ENCODE results near the gene MEIG1. TPM values are rescaled to one million over a fixed set of nuclear protein-coding genes. Genes with fewer than 3 reads are reported as not detected.
"Not testable (repeated sequence)": the region's sequence is repeated elsewhere in the genome, so short reads cannot be mapped to it uniquely, and the experiment has no call there.

The MEIG1 gene
- total and polyA plus RNA-seq, 2 donors (not counting 1 experiment from before 2014, with no cell fraction given) = 0.69 TPM; not detected in 1

GRCh38 chr10:14982744-14983143, 23.6 kb downstream of the MEIG1 start:
- DNase-seq (no peak), ATAC-seq (ENCODE audit: low read depth) (no peak)
- POLR2A ChIA-PET = no interaction called here
- Histone ChIP-seq H3K9me3 (ENCODE audit: control extremely low read depth in 1 of 3, control insufficient read depth in 2 of 3, insufficient read depth in 1 of 3, low read length in 2 of 3) (no peaks in the 10 kb centered on the region), H2AFZ (ENCODE audit: insufficient read depth, low read depth, low read length, poor library complexity, severe bottlenecking) (no peak overlapping the region), H3K27ac (ENCODE audit: low read length in 2 of 2) (no peak overlapping the region), H3K36me3 (replicated peaks in 1 of 2; ENCODE audit: control extremely low read depth in 1 of 2, control insufficient read depth in 1 of 2, extremely low read depth in 1 of 2, insufficient read depth in 2 of 2, low read length in 1 of 2) (no peaks in the 10 kb centered on the region), H3K27me3 (replicated peaks in 1 of 4; ENCODE audit: control extremely low read depth in 1 of 4, control insufficient read depth in 3 of 4, insufficient read depth in 4 of 4, low read length in 3 of 4) (no peaks in the 10 kb centered on the region), H3K9ac (ENCODE audit: low read length) (no peak overlapping the region), H4K20me1 (ENCODE audit: control insufficient read depth, insufficient read depth, low read length, poor library complexity, severe bottlenecking) (no peaks in the 10 kb centered on the region), H3K79me2 (ENCODE audit: control insufficient read depth, insufficient read depth, low read length) (no peaks in the 10 kb centered on the region), H3K4me1 (ENCODE audit: control insufficient read depth in 2 of 2, insufficient read depth in 2 of 2, low read length in 2 of 2) (no peaks in the 10 kb centered on the region), H3K4me3 (ENCODE audit: control extremely low read depth in 1 of 5, extremely low read depth in 1 of 5, insufficient read depth in 1 of 5, low read depth in 2 of 5, low read length in 4 of 5) (no peak overlapping the region), H3K4me2 (replicated peaks; ENCODE audit: low read depth, low read length, poor library complexity, severe bottlenecking) (no peak overlapping the region)
- TF ChIP-seq CTCF (IDR thresholded peaks at IDR 0.05) = no peak
- no peak for TF ChIP-seq EZH2 (IDR thresholded peaks at IDR 0.05; ENCODE audit: borderline replicate concordance, insufficient read depth, low read depth, low read length, poor library complexity, severe bottlenecking)
- no peak overlapping the region for H3K27ac Mint-ChIP-seq
- H3K4me3 Mint-ChIP-seq = no peak overlapping the region
- no peaks in the 10 kb centered on the region for H3K4me1 Mint-ChIP-seq
- CTCF ChIA-PET = no interaction called here
- H3K27me3 Mint-ChIP-seq = peaks cover 15% of the 10 kb centered on the region
- 83% methylated on average over 1 of the region's 3 CpGs for WGBS (ENCODE audit: insufficient coverage)
- intact Hi-C loops (cut with micrococcal nuclease) = no loop called here
- H3K9me3 Mint-ChIP-seq (ENCODE audit: insufficient read depth) = no peaks in the 10 kb centered on the region

- not testable (repeated sequence) for ATAC-seq (ENCODE audit: low read depth); H2AFZ ChIP-seq (ENCODE audit: insufficient read depth, low read depth, low read length, poor library complexity, severe bottlenecking); H3K4me3 Mint-ChIP-seq
Measured at GRCh38 chr10:14989552-14989951, 30.4 kb downstream of the MEIG1 start.

GRCh38 chr10:14991035-14991749, 32.0 kb downstream of the MEIG1 start:
- H3K9me3 ChIP-seq (ENCODE audit: control extremely low read depth in 1 of 3, control insufficient read depth in 2 of 3, insufficient read depth in 1 of 3, low read length in 2 of 3); H4K20me1 ChIP-seq (ENCODE audit: control insufficient read depth, insufficient read depth, low read length, poor library complexity, severe bottlenecking); ATAC-seq (ENCODE audit: low read depth); CTCF ChIA-PET; H2AFZ ChIP-seq (ENCODE audit: insufficient read depth, low read depth, low read length, poor library complexity, severe bottlenecking); H3K36me3 ChIP-seq (replicated peaks in 1 of 2; ENCODE audit: control extremely low read depth in 1 of 2, control insufficient read depth in 1 of 2, extremely low read depth in 1 of 2, insufficient read depth in 2 of 2, low read length in 1 of 2); H3K9me3 Mint-ChIP-seq (ENCODE audit: insufficient read depth); H3K4me3 ChIP-seq (ENCODE audit: control extremely low read depth in 1 of 5, extremely low read depth in 1 of 5, insufficient read depth in 1 of 5, low read depth in 2 of 5, low read length in 4 of 5); H3K4me2 ChIP-seq (replicated peaks; ENCODE audit: low read depth, low read length, poor library complexity, severe bottlenecking); H3K4me3 Mint-ChIP-seq; H3K27ac ChIP-seq (ENCODE audit: low read length in 2 of 2); H3K9ac ChIP-seq (ENCODE audit: low read length); H3K79me2 ChIP-seq (ENCODE audit: control insufficient read depth, insufficient read depth, low read length); H3K4me1 Mint-ChIP-seq; H3K27ac Mint-ChIP-seq; POLR2A ChIA-PET; H3K27me3 ChIP-seq (replicated peaks in 1 of 4; ENCODE audit: control extremely low read depth in 1 of 4, control insufficient read depth in 3 of 4, insufficient read depth in 4 of 4, low read length in 3 of 4); H3K4me1 ChIP-seq (ENCODE audit: control insufficient read depth in 2 of 2, insufficient read depth in 2 of 2, low read length in 2 of 2); intact Hi-C loops (cut with micrococcal nuclease): not testable (repeated sequence)
- peaks cover 13% of the 10 kb centered on the region for H3K27me3 Mint-ChIP-seq
- WGBS (ENCODE audit: insufficient coverage) = 57% methylated on average over 9 of the region's 19 CpGs
- peak; percentile 51 for DNase-seq

More at GRCh38 chr10:14989552-14989951, 30.4 kb downstream of the MEIG1 start:
- H3K4me2 ChIP-seq (replicated peaks; ENCODE audit: low read depth, low read length, poor library complexity, severe bottlenecking); H3K36me3 ChIP-seq (replicated peaks in 1 of 2; ENCODE audit: control extremely low read depth in 1 of 2, control insufficient read depth in 1 of 2, extremely low read depth in 1 of 2, insufficient read depth in 2 of 2, low read length in 1 of 2); H3K9me3 ChIP-seq (ENCODE audit: control extremely low read depth in 1 of 3, control insufficient read depth in 2 of 3, insufficient read depth in 1 of 3, low read length in 2 of 3); H3K4me1 Mint-ChIP-seq; H3K9me3 Mint-ChIP-seq (ENCODE audit: insufficient read depth); H3K27ac Mint-ChIP-seq; H3K79me2 ChIP-seq (ENCODE audit: control insufficient read depth, insufficient read depth, low read length); H4K20me1 ChIP-seq (ENCODE audit: control insufficient read depth, insufficient read depth, low read length, poor library complexity, severe bottlenecking); H3K4me3 ChIP-seq (ENCODE audit: control extremely low read depth in 1 of 5, extremely low read depth in 1 of 5, insufficient read depth in 1 of 5, low read depth in 2 of 5, low read length in 4 of 5); H3K27me3 ChIP-seq (replicated peaks in 1 of 4; ENCODE audit: control extremely low read depth in 1 of 4, control insufficient read depth in 3 of 4, insufficient read depth in 4 of 4, low read length in 3 of 4); DNase-seq; intact Hi-C loops (cut with micrococcal nuclease); CTCF ChIA-PET; H3K27ac ChIP-seq (ENCODE audit: low read length in 2 of 2); H3K9ac ChIP-seq (ENCODE audit: low read length); H3K4me1 ChIP-seq (ENCODE audit: control insufficient read depth in 2 of 2, insufficient read depth in 2 of 2, low read length in 2 of 2); POLR2A ChIA-PET: not testable (repeated sequence)
- H3K27me3 Mint-ChIP-seq = peaks cover 17% of the 10 kb centered on the region
- no CpG with 5 or more reads among the region's 6 CpGs for WGBS (ENCODE audit: insufficient coverage)

Data from B cell (primary cell).